Smooth muscle cell (in vitro differentiated cells): ENCODE results near the gene PDE8B. TPM values are rescaled to one million over a fixed set of nuclear protein-coding genes. Genes with fewer than 3 reads are reported as not detected.

Source experiments
- DNase-seq: peaks from one replicate; lab custom pipeline; 2025; ENCODE audit not compliant: unreplicated experiment; lab: John Stamatoyannopoulos, UW
- H2AFZ ChIP-seq: fragments of 200-600 bp; sonication (generic); 2 replicates; pipeline ENCODE4 v1.6.0; 2016; ENCODE audit warnings: antibody characterized with exemption, low read depth, mild to moderate bottlenecking
- H3F3A ChIP-seq: fragments of 200-600 bp; sonication (generic); 2 replicates; pipeline ENCODE4 v1.6.0; 2017; ENCODE audit warnings: antibody characterized with exemption, low read depth
- H3K27ac ChIP-seq: fragments of 200-600 bp; sonication (generic); 2 replicates; pipeline ENCODE4 v1.5.1; 2016; ENCODE audit warnings: low read depth, mild to moderate bottlenecking
- H3K27me3 ChIP-seq: fragments of 200-600 bp; sonication (generic); 2 replicates; pipeline ENCODE4 v1.6.1; 2016; ENCODE audit warnings: low read depth, mild to moderate bottlenecking
- H3K36me3 ChIP-seq: fragments of 200-600 bp; sonication (generic); 2 replicates; pipeline ENCODE4 v1.5.1; 2016; ENCODE audit warnings: low read depth
- H3K4me1 ChIP-seq: fragments of 200-600 bp; sonication (generic); 2 replicates; pipeline ENCODE4 v1.5.1; 2016; ENCODE audit warnings: low read depth
- H3K4me2 ChIP-seq: fragments of 200-600 bp; sonication (generic); 2 replicates; pipeline ENCODE4 v1.6.0; 2016; ENCODE audit warnings: mild to moderate bottlenecking
- H3K4me3 ChIP-seq: fragments of 200-600 bp; sonication (generic); 2 replicates; pipeline ENCODE4 v1.5.1; 2016; ENCODE audit warnings: mild to moderate bottlenecking
- H3K79me2 ChIP-seq: fragments of 200-600 bp; sonication (generic); 2 replicates; pipeline ENCODE4 v1.6.0; 2016; ENCODE audit warnings: low read depth, mild to moderate bottlenecking
- H3K9ac ChIP-seq: fragments of 200-600 bp; sonication (generic); 2 replicates; pipeline ENCODE4 v1.6.0; 2016; ENCODE audit warnings: low read depth
- H3K9me3 ChIP-seq: fragments of 200-600 bp; sonication (generic); replicated peaks from 2 replicates; pipeline ENCODE4 v1.5.1; 2016; ENCODE audit warnings: low read depth
- H4K20me1 ChIP-seq: fragments of 200-600 bp; sonication (generic); 2 replicates; pipeline ENCODE4 v1.6.0; 2016; ENCODE audit warnings: low read depth
- CTCF ChIP-seq: fragments of 200-600 bp; sonication (generic); IDR thresholded peaks from 2 replicates; pipeline ENCODE4 v1.5.1; 2017; ENCODE audit warnings: borderline replicate concordance, mild to moderate bottlenecking, antibody characterized with exemption; ENCODE audit not compliant: insufficient read depth, poor library complexity, severe bottlenecking
- WGBS: methylation state at CpG from one replicate; pipeline ENCODE4 v1.1.7; 2016; ENCODE audit warnings: low lambda C conversion rate; 5-methylcytosine and 5-hydroxymethylcytosine counted together
- polyA plus RNA-seq: library from polyadenylated mRNA; unstranded; fragments of >200 nt; fragmentation: Nextera tagmentation; extraction: Ambion mirVana; gene quantifications from 2 replicates; pipeline ENCODE4 v1.2.1, GENCODE V29; 2016
- total RNA-seq: library from RNA; depleted of rRNA; stranded (reverse); fragments of >200 nt; gene quantifications from 2 replicates; pipeline ENCODE4 v1.2.3, GENCODE V29; 2014

The PDE8B gene
- total and polyA plus RNA-seq, 2 experiments from 2014 or later: 0.13 to 0.18 TPM

- Histone ChIP-seq H3K27ac (no peak overlapping the region), H3K9ac (no peak overlapping the region), H3K9me3 (no peaks in the 10 kb centered on the region), H3K36me3 (no peaks in the 10 kb centered on the region), H3K4me1 (no peaks in the 10 kb centered on the region), H3K27me3 (peaks cover 39% of the 10 kb centered on the region), H3F3A (no peaks in the 10 kb centered on the region), H3K4me2 (no peak overlapping the region), H3K79me2 (no peaks in the 10 kb centered on the region), H2AFZ (no peak overlapping the region), H4K20me1 (no peaks in the 10 kb centered on the region), H3K4me3 (no peak overlapping the region)
- WGBS: 69% methylated on average over 2 of the region's 2 CpGs
- DNase-seq: no peak
- no peak for TF ChIP-seq CTCF
These were observed 5.5 kb upstream of the PDE8B start for GRCh38 chr5:77204967-77205366.

GRCh38 chr5:77208507-77209163 is 1.8 kb upstream of the PDE8B start:
- Histone ChIP-seq H3K27ac (no peak overlapping the region), H3K4me1 (peaks cover 8% of the 10 kb centered on the region), H3K36me3 (no peaks in the 10 kb centered on the region), H3K9me3 (no peaks in the 10 kb centered on the region), H3K27me3 (peaks cover 74% of the 10 kb centered on the region), H2AFZ (no peak overlapping the region), H4K20me1 (no peaks in the 10 kb centered on the region), H3K79me2 (no peaks in the 10 kb centered on the region), H3K9ac (no peak overlapping the region), H3K4me3 (no peak overlapping the region), H3K4me2 (no peak overlapping the region), H3F3A (no peaks in the 10 kb centered on the region)
- 86% methylated on average over 1 of the region's 1 CpG for WGBS
- DNase-seq: no peak
- no peak for TF ChIP-seq CTCF

- TF ChIP-seq CTCF: no peak
- no peaks in the 10 kb centered on the region for H3K79me2 ChIP-seq
- H3K27ac ChIP-seq: no peak overlapping the region
- peak overlapping the region; percentile 90 for H3K4me2 ChIP-seq
- no peaks in the 10 kb centered on the region for H3K9me3 ChIP-seq
- H4K20me1 ChIP-seq: no peaks in the 10 kb centered on the region
- DNase-seq: no peak
- H3K4me1 ChIP-seq: peaks cover 8% of the 10 kb centered on the region
- no peak overlapping the region for H2AFZ ChIP-seq
- H3K4me3 ChIP-seq: peak overlapping the region; percentile 49
- H3K27me3 ChIP-seq: peaks cover 83% of the 10 kb centered on the region
- no peaks in the 10 kb centered on the region for H3F3A ChIP-seq
- no peak overlapping the region for H3K9ac ChIP-seq
- H3K36me3 ChIP-seq: no peaks in the 10 kb centered on the region
- 59% methylated on average over 14 of the region's 14 CpGs for WGBS
These were observed 887 bp upstream of the PDE8B start for GRCh38 chr5:77209495-77210090.
